SK-N-DZ (cell line): ENCODE data around the gene HFE.

ENCODE experiments used
- DNase-seq: peaks from one replicate; pipeline ENCODE4 v3.0.0-alpha.2; 2015; ENCODE audit warnings: low spot score

Gene HFE

GRCh38 chr6:26131618-26132017 is 44.4 kb downstream of the HFE start:
- DNase-seq, result no peak

GRCh38 chr6:26133730-26134129 is 46.5 kb downstream of the HFE start:
- DNase-seq, result no peak

- no peak for DNase-seq
Observed at GRCh38 chr6:26136321-26136720, 49.1 kb downstream of the HFE start.

- DNase-seq, result no peak
Observed at GRCh38 chr6:26140254-26140966, 53.2 kb downstream of the HFE start.

- no peak for DNase-seq
Observed at GRCh38 chr6:26140967-26141294, 53.7 kb downstream of the HFE start.

GRCh38 chr6:26141378-26141904 is 54.2 kb downstream of the HFE start:
- no peak for DNase-seq

GRCh38 chr6:26142026-26142425 is 54.8 kb downstream of the HFE start:
- DNase-seq, result no peak
